Adrenal gland (tissue), 5 donors: ENCODE results near the gene PIK3R2.

Experiments
- CTCF ChIP-seq, 6 experiments: fragments of 450-650 bp in 4 of 6; fragments of 200-600 bp in 2 of 6; sonication (generic) in 1 of 6; IDR thresholded peaks; 1 replicate in 5 of 6; 2 replicates in 1 of 6; pipeline versions ENCODE4 v1.5.1 to v1.8.0; 2016 to 2021; ENCODE audit warnings: antibody characterized with exemption in 6 of 6, mild to moderate bottlenecking in 2 of 6, moderate library complexity in 1 of 6
- POLR2A ChIP-seq, 2 donors: fragments of 450-650 bp; IDR thresholded peaks; one replicate each; pipeline ENCODE4 v1.6.1; 2017; ENCODE audit warnings: antibody characterized with exemption in 2 of 2, mild to moderate bottlenecking in 2 of 2, moderate library complexity in 1 of 2
- donor health status: DM: no; HTN: no; CAD: no.

DNA sequence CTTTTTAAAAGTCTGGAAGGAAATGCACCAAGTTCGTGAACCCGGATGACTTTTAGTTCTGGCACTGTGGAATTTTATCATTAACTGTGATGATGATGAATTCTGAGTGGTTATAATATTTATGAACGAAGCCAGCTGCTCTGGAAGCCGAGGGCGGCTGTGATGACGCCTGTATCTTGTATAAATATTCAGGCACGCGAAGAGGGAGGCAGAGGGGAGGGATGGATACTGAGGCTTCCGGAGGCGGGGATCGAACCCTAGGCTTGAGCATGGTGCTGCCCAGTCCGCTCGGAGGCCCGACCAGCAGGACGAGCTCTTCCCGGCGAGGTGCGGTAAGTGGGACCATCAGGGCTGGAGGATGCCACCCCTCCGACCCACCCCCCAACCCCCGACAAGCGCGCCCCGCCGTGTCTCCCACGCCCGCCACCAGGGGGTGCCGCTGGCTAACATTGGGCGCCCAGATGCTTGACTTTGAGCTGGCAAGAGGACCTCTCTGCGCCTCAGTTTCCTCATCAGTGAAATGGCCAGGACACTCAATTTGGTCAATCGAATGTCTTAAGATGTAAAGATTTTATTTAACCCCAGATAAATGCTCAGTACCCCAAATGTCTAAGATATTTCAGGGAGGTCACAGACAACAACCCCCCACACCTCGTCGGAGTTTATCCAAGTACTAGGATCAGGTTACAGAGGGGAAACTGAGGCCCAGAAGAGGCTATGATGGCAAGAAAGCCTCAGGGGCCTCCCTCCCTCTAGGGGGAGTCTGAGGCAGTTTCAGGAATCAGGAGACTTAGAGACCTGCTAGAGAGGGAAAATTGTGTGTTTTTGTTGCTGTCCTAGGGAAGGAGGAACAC is 55.4 kb downstream of the PIK3R2 start:
- TF ChIP-seq CTCF (IDR thresholded peaks at IDR 0.05) = peak; percentile 13 to 64 (median 39)
- TF ChIP-seq POLR2A (IDR thresholded peaks at IDR 0.05) = no peak
